HEK293 (cell line): ENCODE results near the gene KCNMA1.

ENCODE experiments used
- CTCF ChIA-PET: fragments of 350-600 bp; formaldehyde crosslinking; extraction: SDS; loops from one replicate; lab custom pipeline; 2021; ENCODE audit warnings: antibody characterized with exemption; lab: Yijun Ruan, JAX
- POLR2A ChIA-PET: fragments of 300-600 bp; formaldehyde crosslinking; extraction: SDS; loops from one replicate; lab custom pipeline; 2020; ENCODE audit warnings: antibody characterized with exemption, inconsistent platforms; lab: Yijun Ruan, JAX
- H3K27ac ChIP-seq: fragments of 200-500 bp; sonication (Bioruptor generic); 2 replicates; pipeline ENCODE4 v1.5.1; 2014; ENCODE audit warnings: low read depth, low read length, control low read depth, inconsistent platforms; ENCODE audit errors: extremely low read depth
- H3K36me3 ChIP-seq, 2 experiments: fragments of 200-500 bp in 1 of 2; sonication (Bioruptor generic) in 1 of 2; 1 replicate in 1 of 2; 2 replicates in 1 of 2; pipeline ENCODE4 v1.5.1; 2014 to 2017; ENCODE audit warnings: inconsistent platforms in 2 of 2, low read length in 2 of 2; ENCODE audit not compliant: control insufficient read depth in 2 of 2, insufficient read depth in 1 of 2
- H3K4me1 ChIP-seq: fragments of 200-500 bp; sonication (Bioruptor generic); 2 replicates; pipeline ENCODE4 v1.5.1; 2014; ENCODE audit warnings: mild to moderate bottlenecking, low read length, inconsistent platforms; ENCODE audit not compliant: control insufficient read depth, insufficient read depth
- H3K4me3 ChIP-seq: 2 replicates; pipeline ENCODE4 v1.5.1; 2011; ENCODE audit warnings: low read depth, mild to moderate bottlenecking, control low read depth, low read length, moderate library complexity
- H3K9me3 ChIP-seq: fragments of 200-500 bp; sonication (Bioruptor generic); 2 replicates; pipeline ENCODE4 v1.5.1; 2014; ENCODE audit warnings: low read depth, low read length, inconsistent platforms; ENCODE audit not compliant: control insufficient read depth, insufficient read depth
- CTCF ChIP-seq: fragments of 450-650 bp; formaldehyde crosslinking; IDR thresholded peaks from 2 replicates; pipeline ENCODE4 v1.5.1; 2016; ENCODE audit warnings: missing biosample characterization, missing genetic modification characterization
- KLF8 ChIP-seq: fragments of 450-650 bp; formaldehyde crosslinking; IDR thresholded peaks from 2 replicates; pipeline ENCODE4 v1.5.1; 2016; ENCODE audit warnings: missing biosample characterization, missing genetic modification characterization
- RBAK ChIP-seq: fragments of 450-650 bp; formaldehyde crosslinking; IDR thresholded peaks from 2 replicates; pipeline ENCODE4 v1.5.1; 2016; ENCODE audit warnings: missing biosample characterization, missing genetic modification characterization
- SP3 ChIP-seq: fragments of 450-650 bp; formaldehyde crosslinking; IDR thresholded peaks from 2 replicates; pipeline ENCODE4 v1.5.1; 2016; ENCODE audit warnings: missing biosample characterization, missing genetic modification characterization
- SP7 ChIP-seq: fragments of 450-650 bp; formaldehyde crosslinking; IDR thresholded peaks from 2 replicates; pipeline ENCODE4 v1.5.1; 2016; ENCODE audit warnings: missing biosample characterization, missing genetic modification characterization
- WT1 ChIP-seq: fragments of 450-650 bp; formaldehyde crosslinking; IDR thresholded peaks from 2 replicates; pipeline ENCODE4 v1.5.1; 2016; ENCODE audit warnings: missing biosample characterization, missing genetic modification characterization
- ZBTB1 ChIP-seq: fragments of 450-650 bp; formaldehyde crosslinking; IDR thresholded peaks from 2 replicates; pipeline ENCODE4 v1.5.1; 2016; ENCODE audit warnings: missing biosample characterization, missing genetic modification characterization
- ZBTB8A ChIP-seq: fragments of 450-650 bp; formaldehyde crosslinking; IDR thresholded peaks from 2 replicates; pipeline ENCODE4 v1.5.1; 2016; ENCODE audit warnings: missing biosample characterization, missing genetic modification characterization
- ZEB2 ChIP-seq: fragments of 450-650 bp; formaldehyde crosslinking; IDR thresholded peaks from 2 replicates; pipeline ENCODE4 v1.5.1; 2016; ENCODE audit warnings: missing biosample characterization, missing genetic modification characterization
- ZNF132 ChIP-seq: fragments of 450-650 bp; formaldehyde crosslinking; IDR thresholded peaks from 2 replicates; pipeline ENCODE4 v1.5.1; 2017; ENCODE audit warnings: missing biosample characterization, missing genetic modification characterization, borderline replicate concordance
- ZNF148 ChIP-seq: fragments of 450-650 bp; formaldehyde crosslinking; IDR thresholded peaks from 2 replicates; pipeline ENCODE4 v1.5.0; 2017; ENCODE audit warnings: missing biosample characterization, missing genetic modification characterization, borderline replicate concordance
- ZNF202 ChIP-seq: fragments of 450-650 bp; formaldehyde crosslinking; IDR thresholded peaks from 2 replicates; pipeline ENCODE4 v1.5.1; 2016; ENCODE audit warnings: missing biosample characterization, missing genetic modification characterization, borderline replicate concordance
- ZNF214 ChIP-seq: fragments of 450-650 bp; formaldehyde crosslinking; IDR thresholded peaks from 2 replicates; pipeline ENCODE4 v1.5.1; 2017; ENCODE audit warnings: missing biosample characterization, mild to moderate bottlenecking, missing genetic modification characterization, borderline replicate concordance
- ZNF362 ChIP-seq: fragments of 450-650 bp; formaldehyde crosslinking; IDR thresholded peaks from 2 replicates; pipeline ENCODE4 v1.5.1; 2016; ENCODE audit warnings: missing biosample characterization, missing genetic modification characterization
- ZNF423 ChIP-seq: fragments of 450-650 bp; formaldehyde crosslinking; IDR thresholded peaks from 2 replicates; pipeline ENCODE4 v1.5.1; 2016; ENCODE audit warnings: missing biosample characterization, missing genetic modification characterization
- ZNF426 ChIP-seq: fragments of 450-650 bp; formaldehyde crosslinking; IDR thresholded peaks from 2 replicates; pipeline ENCODE4 v1.5.1; 2017; ENCODE audit warnings: missing biosample characterization, missing genetic modification characterization, mild to moderate bottlenecking, inconsistent platforms, moderate library complexity
- ZNF473 ChIP-seq: fragments of 450-650 bp; formaldehyde crosslinking; IDR thresholded peaks from 2 replicates; pipeline ENCODE4 v1.5.1; 2017; ENCODE audit warnings: missing biosample characterization, missing genetic modification characterization
- ZNF561 ChIP-seq: fragments of 450-650 bp; IDR thresholded peaks from 2 replicates; pipeline ENCODE4 v1.5.1; 2018; ENCODE audit warnings: missing biosample characterization, missing genetic modification characterization, borderline replicate concordance
- ZNF580 ChIP-seq: fragments of 450-650 bp; formaldehyde crosslinking; IDR thresholded peaks from 2 replicates; pipeline ENCODE4 v1.5.1; 2016; ENCODE audit warnings: missing biosample characterization, missing genetic modification characterization
- ZNF670 ChIP-seq: fragments of 450-650 bp; formaldehyde crosslinking; IDR thresholded peaks from 2 replicates; pipeline ENCODE4 v1.5.1; 2016; ENCODE audit warnings: missing biosample characterization, missing genetic modification characterization, low read depth
- ZNF768 ChIP-seq: fragments of 450-650 bp; formaldehyde crosslinking; IDR thresholded peaks from 2 replicates; pipeline ENCODE4 v1.5.1; 2018; ENCODE audit warnings: missing biosample characterization, mild to moderate bottlenecking, missing genetic modification characterization
- ZNF791 ChIP-seq: fragments of 450-650 bp; formaldehyde crosslinking; IDR thresholded peaks from 2 replicates; pipeline ENCODE4 v1.5.1; 2016; ENCODE audit warnings: missing biosample characterization, missing genetic modification characterization

KCNMA1 gene

GRCh38 chr10:77673515-77674140 lies 36.0 kb upstream of the KCNMA1 start (continued):
- no peak for TF ChIP-seq ZNF473 (tag by site-specific recombination)
- TF ChIP-seq ZNF202 (tag by site-specific recombination): no peak
- no peak for TF ChIP-seq ZBTB1 (tag by site-specific recombination)
- TF ChIP-seq ZNF132: no peak
- TF ChIP-seq ZNF580 (tag by site-specific recombination): no peak
- no peak for TF ChIP-seq ZNF791 (tag by site-specific recombination)
- no peak for TF ChIP-seq ZNF423 (tag by site-specific recombination)

GRCh38 chr10:77673101-77673500 lies 35.5 kb upstream of the KCNMA1 start:
- ChIA-PET CTCF (interaction anchor here (0.5 to 1.0 kb wide), 3 partner anchors 46 to 509 kb away, joined by 3 to 5 read pairs (median 4); no protein-coding TSS in a partner anchor), POLR2A (no interaction called here)
- no peaks in the 10 kb centered on the region for H3K4me1 ChIP-seq
- TF ChIP-seq ZNF768 (tag by site-specific recombination) (no peak), WT1 (tag by site-specific recombination) (no peak), ZNF362 (no peak), ZEB2 (tag by site-specific recombination) (no peak), ZNF670 (tag by site-specific recombination) (no peak)
- TF ChIP-seq, all 188 proteins: peak for 0
- H3K4me3 ChIP-seq: no peak overlapping the region
- no peaks in the 10 kb centered on the region for H3K9me3 ChIP-seq
- H3K27ac ChIP-seq: no peak overlapping the region
- no peaks in the 10 kb centered on the region for H3K36me3 ChIP-seq

- H3K4me1 ChIP-seq: no peaks in the 10 kb centered on the region
- no peaks in the 10 kb centered on the region for H3K36me3 ChIP-seq
- TF ChIP-seq CTCF: no peak
- TF ChIP-seq ZNF561 (tag by site-specific recombination): no peak
- TF ChIP-seq ZBTB8A (tag by site-specific recombination): no peak
- TF ChIP-seq SP7: no peak
- no peak for TF ChIP-seq RBAK
- no peak for TF ChIP-seq ZNF148 (tag by site-specific recombination)
- TF ChIP-seq SP3 (tag by site-specific recombination): no peak
- TF ChIP-seq KLF8 (tag by site-specific recombination): no peak
- no peak for TF ChIP-seq ZNF426 (tag by site-specific recombination)
- TF ChIP-seq ZBTB1 (tag by site-specific recombination): no peak
- TF ChIP-seq ZNF214 (tag by site-specific recombination): no peak
- TF ChIP-seq ZNF580 (tag by site-specific recombination): no peak
- ChIA-PET POLR2A (no interaction called here), CTCF (interaction anchor here (0.6 to 0.7 kb wide), 3 partner anchors 18 to 1758 kb away, joined by 3 to 6 read pairs (median 3); no protein-coding TSS in a partner anchor)
- H3K27ac ChIP-seq: no peak overlapping the region
- H3K4me3 ChIP-seq: no peak overlapping the region
- no peaks in the 10 kb centered on the region for H3K9me3 ChIP-seq
Measured at GRCh38 chr10:77671594-77672252, 34.1 kb upstream of the KCNMA1 start.
